ENCODE measurements around the gene PPP1R9B.

PPP1R9B gene

GRCh38 chr17:50153650-50154575 is 3.4 kb upstream of the PPP1R9B start:
- no peak overlapping the region for H3K4me3 ChIP-seq (ENCODE audit: low read length)
- no peak for DNase-seq (ENCODE audit: low read depth)
- TF ChIP-seq CTCF (conservative IDR thresholded peaks at IDR 0.05; ENCODE audit: low read depth, low read length): no peak

GRCh38 chr17:50152736-50153135 is 2.3 kb upstream of the PPP1R9B start:
- TF ChIP-seq CTCF (conservative IDR thresholded peaks at IDR 0.05; ENCODE audit: low read depth, low read length): no peak
- no peak overlapping the region for H3K4me3 ChIP-seq (ENCODE audit: low read length)
- DNase-seq (ENCODE audit: low read depth): no peak

- peak overlapping the region; percentile 53 for H3K4me3 ChIP-seq (ENCODE audit: low read length)
- TF ChIP-seq CTCF (conservative IDR thresholded peaks at IDR 0.05; ENCODE audit: low read depth, low read length): no peak
- DNase-seq (ENCODE audit: low read depth): no peak
Measured at GRCh38 chr17:50151937-50152547, 1.6 kb upstream of the PPP1R9B start.

- DNase-seq (ENCODE audit: low read depth): no peak
- TF ChIP-seq CTCF (conservative IDR thresholded peaks at IDR 0.05; ENCODE audit: low read depth, low read length): peak; percentile 59
- H3K4me3 ChIP-seq (ENCODE audit: low read length): peak overlapping the region; percentile 77
Measured at GRCh38 chr17:50151041-50151936, 812 bp upstream of the PPP1R9B start.

GRCh38 chr17:50149417-50150353 is 792 bp downstream of the PPP1R9B start:
- H3K4me3 ChIP-seq (ENCODE audit: low read length): peak overlapping the region; percentile 77
- DNase-seq (ENCODE audit: low read depth): no peak
- TF ChIP-seq CTCF (conservative IDR thresholded peaks at IDR 0.05; ENCODE audit: low read depth, low read length): no peak

GRCh38 chr17:50149091-50149416 is 1.4 kb downstream of the PPP1R9B start:
- no peak for DNase-seq (ENCODE audit: low read depth)
- no peak for TF ChIP-seq CTCF (conservative IDR thresholded peaks at IDR 0.05; ENCODE audit: low read depth, low read length)
- peak overlapping the region; percentile 77 for H3K4me3 ChIP-seq (ENCODE audit: low read length)

Data from retinal pigment epithelial cell (primary cell).